Measurements from ENCODE around the gene SH3RF1. TPM values are rescaled to one million over a fixed set of nuclear protein-coding genes. Genes with fewer than 3 reads are reported as not detected.
"Not testable (repeated sequence)": the region's sequence is repeated elsewhere in the genome, so short reads cannot be mapped to it uniquely, and the experiment has no call there.

The SH3RF1 gene
- total and polyA plus RNA-seq, 8 donors, result 4.0 to 30.6 (median 12.7) TPM

DNA sequence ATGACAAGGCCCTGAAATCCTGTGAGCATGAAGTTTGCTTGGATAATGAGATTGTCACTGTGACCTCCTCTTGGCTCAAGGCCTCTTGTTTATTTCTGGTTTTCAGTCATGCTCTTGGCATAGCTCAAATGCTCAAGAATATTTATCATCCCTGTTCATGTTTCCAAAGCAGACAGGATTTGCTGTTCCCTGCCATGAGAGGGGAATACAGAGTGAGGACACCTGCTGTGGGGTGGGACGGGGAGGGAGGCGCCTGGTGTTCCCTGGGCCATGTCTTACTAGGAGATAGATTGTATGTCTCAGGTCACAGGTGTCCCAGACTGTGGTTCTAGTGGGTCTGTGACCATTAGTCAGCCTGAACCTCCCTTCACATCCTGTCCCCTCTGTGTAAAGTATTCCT, 34.9 kb upstream of the SH3RF1 start:
- 86 to 89% methylated on average over 2 of the region's 2 CpGs for WGBS, 2 donors

DNA sequence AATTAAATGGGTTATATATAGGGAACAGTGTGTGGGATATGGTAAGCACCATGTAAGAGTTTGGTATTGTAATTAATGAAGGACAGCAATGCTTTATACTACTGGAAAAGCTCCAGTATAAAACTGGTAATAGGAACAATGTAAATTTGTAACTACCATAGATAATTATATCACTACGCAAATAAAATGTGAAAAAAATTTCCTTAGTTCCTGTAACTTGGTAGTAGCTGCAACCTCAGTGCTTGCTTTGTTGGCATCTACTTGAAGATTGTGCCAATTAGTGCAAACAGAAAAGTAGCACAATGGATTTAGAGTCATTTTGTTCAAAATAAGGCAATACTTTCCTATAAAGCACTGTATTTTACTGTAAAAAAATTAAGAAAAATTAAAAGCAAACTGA, 34.4 kb upstream of the SH3RF1 start:
- DNase-seq (no peak), ATAC-seq (peak in 3 of 4 donors; percentile 38 to 78 (median 74)), FAIRE-seq (no peak)
- Histone ChIP-seq H3K4me3 (no peak overlapping the region), H3K36me3 (no peaks in the 10 kb centered on the region), H3K27ac (peak overlapping the region in 2 of 4 donors; percentile 1 to 13), H3K27me3 (no peaks in the 10 kb centered on the region), H3K4me1 (peaks cover 0 to 5% (median 4%) of the 10 kb centered on the region in 3 donors), H3K9me3 (no peaks in the 10 kb centered on the region)
- intact Hi-C loops (cut with DNase I), result no loop called here
- 2 to 13% methylated on average over 1 of the region's 1 CpG for WGBS, 2 donors
- TF ChIP-seq, protein P1, sequence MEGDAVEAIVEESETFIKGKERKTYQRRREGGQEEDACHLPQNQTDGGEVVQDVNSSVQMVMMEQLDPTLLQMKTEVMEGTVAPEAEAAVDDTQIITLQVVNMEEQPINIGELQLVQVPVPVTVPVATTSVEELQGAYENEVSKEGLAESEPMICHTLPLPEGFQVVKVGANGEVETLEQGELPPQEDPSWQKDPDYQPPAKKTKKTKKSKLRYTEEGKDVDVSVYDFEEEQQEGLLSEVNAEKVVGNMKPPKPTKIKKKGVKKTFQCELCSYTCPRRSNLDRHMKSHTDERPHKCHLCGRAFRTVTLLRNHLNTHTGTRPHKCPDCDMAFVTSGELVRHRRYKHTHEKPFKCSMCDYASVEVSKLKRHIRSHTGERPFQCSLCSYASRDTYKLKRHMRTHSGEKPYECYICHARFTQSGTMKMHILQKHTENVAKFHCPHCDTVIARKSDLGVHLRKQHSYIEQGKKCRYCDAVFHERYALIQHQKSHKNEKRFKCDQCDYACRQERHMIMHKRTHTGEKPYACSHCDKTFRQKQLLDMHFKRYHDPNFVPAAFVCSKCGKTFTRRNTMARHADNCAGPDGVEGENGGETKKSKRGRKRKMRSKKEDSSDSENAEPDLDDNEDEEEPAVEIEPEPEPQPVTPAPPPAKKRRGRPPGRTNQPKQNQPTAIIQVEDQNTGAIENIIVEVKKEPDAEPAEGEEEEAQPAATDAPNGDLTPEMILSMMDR (IDR thresholded peaks at IDR 0.05), result no peak

More for the DNA sequence above, 34.9 kb upstream of the SH3RF1 start:
- DNase-seq, result no peak
- FAIRE-seq, result no peak
- Histone ChIP-seq H3K4me3 (no peak overlapping the region), H3K27ac (peak overlapping the region in 2 of 4 donors; percentile 1 to 13), H3K27me3 (no peaks in the 10 kb centered on the region), H3K9me3 (no peaks in the 10 kb centered on the region), H3K4me1 (peaks cover 0 to 5% (median 4%) of the 10 kb centered on the region in 3 donors), H3K36me3 (no peaks in the 10 kb centered on the region)
- TF ChIP-seq, protein P1 (IDR thresholded peaks at IDR 0.05), result no peak
- intact Hi-C loops (cut with DNase I), result no loop called here
- ATAC-seq, result peak in 3 of 4 donors; percentile 22 to 52 (median 30)

DNA sequence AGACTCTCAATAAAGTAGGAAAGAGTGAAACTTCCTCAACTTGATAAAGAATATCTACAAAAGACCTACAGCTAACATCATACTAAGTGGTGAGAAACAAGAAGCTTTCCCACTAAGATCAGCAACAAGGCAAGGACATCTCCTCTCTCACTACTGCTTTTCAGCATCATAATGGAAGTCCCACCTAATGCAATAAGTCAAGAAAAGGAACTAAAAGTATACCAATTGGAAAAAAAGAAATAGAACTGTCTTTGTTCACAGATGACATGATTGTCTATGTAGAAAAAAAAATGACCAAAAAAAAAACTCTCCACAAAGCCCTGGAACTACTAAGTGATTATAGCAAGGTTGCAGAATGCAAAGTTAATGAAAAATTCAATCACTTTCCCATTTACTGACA, 25.1 kb upstream of the SH3RF1 start:
- Histone ChIP-seq H3K27me3 (no peaks in the 10 kb centered on the region), H3K4me3 (no peak overlapping the region), H3K36me3 (no peaks in the 10 kb centered on the region), H3K4me1 (no peaks in the 10 kb centered on the region), H3K27ac (no peak overlapping the region), H3K9me3 (no peaks in the 10 kb centered on the region)
- TF ChIP-seq, protein P1 (IDR thresholded peaks at IDR 0.05), result no peak
- ATAC-seq (no peak), DNase-seq (no peak), FAIRE-seq (no peak)
- intact Hi-C loops (cut with DNase I), result no loop called here

DNA sequence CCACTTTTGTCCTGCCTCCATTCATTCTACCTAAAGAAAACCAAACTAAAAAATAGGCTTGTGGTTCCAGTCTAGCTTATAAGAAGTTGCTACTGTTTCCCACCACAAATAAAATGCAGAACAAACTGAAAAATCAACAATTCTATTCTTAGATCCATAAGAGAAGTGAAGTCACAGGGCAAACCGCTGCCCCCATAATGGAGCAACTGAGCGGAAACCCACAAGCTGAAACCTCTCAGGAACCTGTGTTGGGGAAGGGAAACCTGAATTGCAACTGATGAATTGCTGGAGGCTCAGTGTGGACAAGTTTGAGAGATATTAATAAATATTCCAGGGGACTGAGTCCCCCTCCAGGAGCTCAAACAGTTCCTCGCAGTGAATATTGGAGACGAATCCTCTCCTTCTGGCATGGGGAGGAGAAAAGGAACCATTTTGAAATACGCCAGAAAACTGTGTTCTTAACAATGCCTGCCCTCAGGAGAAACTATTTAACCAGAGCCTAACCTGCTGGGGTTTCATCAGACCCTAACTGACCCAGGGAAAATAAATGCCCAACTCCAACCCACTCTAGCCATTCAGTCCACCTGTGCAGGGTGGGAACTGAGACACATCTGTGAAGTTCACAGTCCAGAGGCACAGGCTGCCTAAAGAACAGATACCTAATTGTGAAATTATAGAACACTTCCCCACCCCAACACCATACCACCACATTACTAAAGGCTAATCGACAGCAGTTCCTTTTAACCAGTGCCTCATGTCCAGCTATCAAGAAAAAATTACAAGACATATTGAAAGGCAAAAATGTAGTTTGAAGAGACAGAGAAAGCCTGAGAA, 22.8 kb upstream of the SH3RF1 start:
- H3K4me3 ChIP-seq, result no peak overlapping the region
- H3K4me1 ChIP-seq, result no peaks in the 10 kb centered on the region
- no peaks in the 10 kb centered on the region for H3K9me3 ChIP-seq
- peak in 2 of 4 donors; percentile 25 to 60 for ATAC-seq
- no peak for FAIRE-seq
- TF ChIP-seq, protein P1 (IDR thresholded peaks at IDR 0.05), result no peak
- intact Hi-C loops (cut with DNase I), result no loop called here
- H3K27me3 ChIP-seq, result no peaks in the 10 kb centered on the region
- DNase-seq, result no peak
- no peak overlapping the region for H3K27ac ChIP-seq
- WGBS, 2 donors, result 81 to 93% methylated on average over 6 of the region's 6 CpGs
- no peaks in the 10 kb centered on the region for H3K36me3 ChIP-seq

DNA sequence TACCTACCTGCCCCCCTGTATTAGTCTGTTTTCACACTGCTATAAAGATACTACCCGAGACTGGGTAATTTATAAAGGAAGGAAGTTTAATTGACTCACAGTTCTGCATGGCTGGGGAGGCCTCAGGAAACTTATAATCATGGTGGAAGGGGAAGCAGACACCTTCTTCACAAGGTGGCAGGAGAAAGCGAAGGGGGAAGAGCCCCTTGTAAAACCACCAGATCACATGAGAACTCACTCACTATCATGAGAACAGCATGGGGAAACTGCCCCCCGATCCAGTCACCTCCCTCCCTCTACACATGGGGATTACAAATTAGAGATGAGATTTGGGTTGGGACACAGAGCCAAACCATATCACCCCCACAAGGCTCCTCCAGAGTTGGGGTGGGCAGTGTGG, 17.2 kb upstream of the SH3RF1 start:
- intact Hi-C loops (cut with DNase I), result not testable (repeated sequence)

More for the DNA sequence above, 17.2 kb upstream of the SH3RF1 start:
- H3K27ac ChIP-seq, FAIRE-seq, H3K4me1 ChIP-seq, H3K9me3 ChIP-seq, H3K4me3 ChIP-seq, ATAC-seq, H3K36me3 ChIP-seq, DNase-seq, H3K27me3 ChIP-seq: not testable (repeated sequence)
- 89 to 92% methylated on average over 3 of the region's 3 CpGs for WGBS, 2 donors

Measured in pancreas (tissue), 10 donors.